Loucy (cell line): Measurements from ENCODE around the gene ZC3HAV1L.

ENCODE experiments used
- H2AFZ ChIP-seq: fragments of 200-600 bp; sonication (generic); 2 replicates; pipeline ENCODE4 v1.6.0; 2016; ENCODE audit warnings: antibody characterized with exemption, mild to moderate bottlenecking, low read length, moderate library complexity
- H3F3A ChIP-seq: fragments of 200-600 bp; 2 replicates; pipeline ENCODE4 v1.6.0; 2016; ENCODE audit warnings: antibody characterized with exemption, low read depth, mild to moderate bottlenecking
- H3K27me3 ChIP-seq: fragments of 200-600 bp; sonication (generic); 2 replicates; pipeline ENCODE4 v1.6.1; 2014; ENCODE audit warnings: low read length, mild to moderate bottlenecking; ENCODE audit not compliant: insufficient read depth, poor library complexity, severe bottlenecking
- H3K36me3 ChIP-seq: fragments of 200-600 bp; sonication (generic); 2 replicates; pipeline ENCODE4 v1.6.1; 2016; ENCODE audit warnings: low read length; ENCODE audit not compliant: insufficient read depth
- H3K4me1 ChIP-seq: fragments of 200-600 bp; sonication (generic); 2 replicates; pipeline ENCODE4 v1.5.1; 2014; ENCODE audit warnings: low read length, mild to moderate bottlenecking; ENCODE audit not compliant: insufficient read depth, poor library complexity, severe bottlenecking
- H3K4me2 ChIP-seq: fragments of 200-600 bp; sonication (generic); 2 replicates; pipeline ENCODE4 v1.6.0; 2014; ENCODE audit warnings: antibody characterized with exemption, low read length, low read depth, mild to moderate bottlenecking; ENCODE audit not compliant: poor library complexity, severe bottlenecking
- H3K4me3 ChIP-seq: fragments of 200-600 bp; sonication (generic); 2 replicates; pipeline ENCODE4 v1.5.1; 2014; ENCODE audit warnings: low read length, mild to moderate bottlenecking, mixed read lengths; ENCODE audit not compliant: poor library complexity, severe bottlenecking
- H3K79me2 ChIP-seq: fragments of 200-600 bp; sonication (generic); 2 replicates; pipeline ENCODE4 v1.6.1; 2014; ENCODE audit warnings: low read length; ENCODE audit not compliant: insufficient read depth
- H3K9ac ChIP-seq: fragments of 200-600 bp; sonication (generic); 2 replicates; pipeline ENCODE4 v1.6.0; 2014; ENCODE audit warnings: mild to moderate bottlenecking, low read depth, low read length, moderate library complexity; ENCODE audit not compliant: poor library complexity, severe bottlenecking
- H3K9me2 ChIP-seq: fragments of 200-600 bp; sonication (generic); replicated peaks from 2 replicates; pipeline ENCODE4 v1.6.1; 2016; ENCODE audit warnings: low read depth, low read length, mixed read lengths
- H3K9me3 ChIP-seq: fragments of 200-600 bp; sonication (generic); 2 replicates; pipeline ENCODE4 v1.6.1; 2014; ENCODE audit warnings: mild to moderate bottlenecking, antibody characterized with exemption, low read length, low read depth; ENCODE audit not compliant: insufficient read depth
- H4K20me1 ChIP-seq: fragments of 200-600 bp; sonication (generic); 2 replicates; pipeline ENCODE4 v1.6.0; 2014; ENCODE audit warnings: antibody characterized with exemption, low read length, mild to moderate bottlenecking; ENCODE audit not compliant: insufficient read depth, poor library complexity, severe bottlenecking
- EZH2phosphoT487 ChIP-seq: fragments of 200-600 bp; IDR thresholded peaks from 2 replicates; pipeline ENCODE4 v1.6.1; 2018; ENCODE audit warnings: antibody characterized with exemption, mild to moderate bottlenecking, moderate library complexity, borderline replicate concordance
- TF ChIP-seq, protein P1 (sequence below): fragments of 200-600 bp; sonication (generic); conservative IDR thresholded peaks from 2 replicates; pipeline ENCODE4 v1.5.1; 2014; ENCODE audit warnings: mild to moderate bottlenecking, antibody characterized with exemption, low read length

Gene ZC3HAV1L

GRCh38 chr7:139018910-139019309 is 16.9 kb downstream of the ZC3HAV1L start:
- H4K20me1 ChIP-seq = no peaks in the 10 kb centered on the region
- H3K4me1 ChIP-seq = no peaks in the 10 kb centered on the region
- H3K9me2 ChIP-seq = no peaks in the 10 kb centered on the region
- H3K79me2 ChIP-seq = no peaks in the 10 kb centered on the region
- TF ChIP-seq, protein P1, sequence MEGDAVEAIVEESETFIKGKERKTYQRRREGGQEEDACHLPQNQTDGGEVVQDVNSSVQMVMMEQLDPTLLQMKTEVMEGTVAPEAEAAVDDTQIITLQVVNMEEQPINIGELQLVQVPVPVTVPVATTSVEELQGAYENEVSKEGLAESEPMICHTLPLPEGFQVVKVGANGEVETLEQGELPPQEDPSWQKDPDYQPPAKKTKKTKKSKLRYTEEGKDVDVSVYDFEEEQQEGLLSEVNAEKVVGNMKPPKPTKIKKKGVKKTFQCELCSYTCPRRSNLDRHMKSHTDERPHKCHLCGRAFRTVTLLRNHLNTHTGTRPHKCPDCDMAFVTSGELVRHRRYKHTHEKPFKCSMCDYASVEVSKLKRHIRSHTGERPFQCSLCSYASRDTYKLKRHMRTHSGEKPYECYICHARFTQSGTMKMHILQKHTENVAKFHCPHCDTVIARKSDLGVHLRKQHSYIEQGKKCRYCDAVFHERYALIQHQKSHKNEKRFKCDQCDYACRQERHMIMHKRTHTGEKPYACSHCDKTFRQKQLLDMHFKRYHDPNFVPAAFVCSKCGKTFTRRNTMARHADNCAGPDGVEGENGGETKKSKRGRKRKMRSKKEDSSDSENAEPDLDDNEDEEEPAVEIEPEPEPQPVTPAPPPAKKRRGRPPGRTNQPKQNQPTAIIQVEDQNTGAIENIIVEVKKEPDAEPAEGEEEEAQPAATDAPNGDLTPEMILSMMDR = no peak
- TF ChIP-seq EZH2phosphoT487 = no peak
- H3F3A ChIP-seq = no peaks in the 10 kb centered on the region
- H3K27me3 ChIP-seq = no peaks in the 10 kb centered on the region
- H3K4me2 ChIP-seq = no peak overlapping the region
- no peak overlapping the region for H3K9ac ChIP-seq
- H3K36me3 ChIP-seq = peaks cover 11% of the 10 kb centered on the region; the same call in 1 of the 2 replicates
- H3K4me3 ChIP-seq = no peak overlapping the region
- no peak overlapping the region for H2AFZ ChIP-seq
- H3K9me3 ChIP-seq = no peaks in the 10 kb centered on the region

GRCh38 chr7:139016931-139017511 is 18.8 kb downstream of the ZC3HAV1L start:
- no peaks in the 10 kb centered on the region for H3K4me1 ChIP-seq
- no peaks in the 10 kb centered on the region for H3F3A ChIP-seq
- H4K20me1 ChIP-seq = no peaks in the 10 kb centered on the region
- H3K9me2 ChIP-seq = no peaks in the 10 kb centered on the region
- H3K9me3 ChIP-seq = no peaks in the 10 kb centered on the region
- no peaks in the 10 kb centered on the region for H3K36me3 ChIP-seq
- H3K4me2 ChIP-seq = no peak overlapping the region
- no peak for TF ChIP-seq EZH2phosphoT487
- TF ChIP-seq, protein P1 = peak; percentile 80
- H3K27me3 ChIP-seq = no peaks in the 10 kb centered on the region
- H2AFZ ChIP-seq = 0 out of 2 replicates have a peak overlapping the region, but pooled peaks have one; percentile 68
- H3K9ac ChIP-seq = no peak overlapping the region
- no peak overlapping the region for H3K4me3 ChIP-seq
- H3K79me2 ChIP-seq = no peaks in the 10 kb centered on the region

GRCh38 chr7:139011373-139011772 is 24.5 kb downstream of the ZC3HAV1L start:
- Histone ChIP-seq H3K9me3 (no peaks in the 10 kb centered on the region), H3K27me3 (no peaks in the 10 kb centered on the region), H2AFZ (no peak overlapping the region), H3F3A (no peaks in the 10 kb centered on the region), H3K4me3 (no peak overlapping the region), H4K20me1 (no peaks in the 10 kb centered on the region), H3K9me2 (no peaks in the 10 kb centered on the region), H3K36me3 (no peaks in the 10 kb centered on the region), H3K79me2 (no peaks in the 10 kb centered on the region), H3K4me2 (no peak overlapping the region), H3K4me1 (no peaks in the 10 kb centered on the region), H3K9ac (no peak overlapping the region)
- no peak for TF ChIP-seq EZH2phosphoT487
- TF ChIP-seq, protein P1 = no peak
